ENCODE data around the gene TSPAN18. TPM values are rescaled to one million over a fixed set of nuclear protein-coding genes. Genes with fewer than 3 reads are reported as not detected.

The TSPAN18 gene
- total RNA-seq, 1 donor from 2014 or later, result 12.8 TPM

DNA sequence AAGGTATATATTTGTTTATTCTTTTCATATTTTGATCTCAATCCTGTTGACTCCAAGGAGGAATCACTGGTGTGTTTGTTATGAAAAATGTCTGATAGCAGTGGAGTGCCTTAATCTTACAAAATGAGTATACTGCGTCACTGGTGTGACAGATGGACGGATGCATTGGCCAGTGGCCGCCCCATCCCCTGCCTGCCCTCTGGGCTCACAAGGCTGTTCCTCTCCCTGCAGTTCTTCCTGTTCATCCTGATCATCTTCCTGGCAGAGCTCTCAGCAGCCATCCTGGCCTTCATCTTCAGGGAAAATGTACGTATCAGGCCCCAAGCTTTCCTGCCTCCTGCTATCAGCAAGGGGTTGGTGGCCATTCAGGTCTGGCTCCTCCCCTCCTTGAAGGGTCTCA, 191.0 kb downstream of the TSPAN18 start:
- no peak overlapping the region for H3K27ac ChIP-seq
- H3K27me3 ChIP-seq, result no peaks in the 10 kb centered on the region
- no peaks in the 10 kb centered on the region for H3K4me1 ChIP-seq
- H3K4me3 ChIP-seq, result no peak overlapping the region
- intact Hi-C loops (cut with DNase I), result no loop called here
- no peak for TF ChIP-seq POLR2A (IDR thresholded peaks at IDR 0.05)
- TF ChIP-seq POLR2AphosphoS5 (IDR thresholded peaks at IDR 0.05; ENCODE audit: insufficient read depth in 1 of 2, low read depth in 1 of 2), result no peak
- TF ChIP-seq, protein P1, sequence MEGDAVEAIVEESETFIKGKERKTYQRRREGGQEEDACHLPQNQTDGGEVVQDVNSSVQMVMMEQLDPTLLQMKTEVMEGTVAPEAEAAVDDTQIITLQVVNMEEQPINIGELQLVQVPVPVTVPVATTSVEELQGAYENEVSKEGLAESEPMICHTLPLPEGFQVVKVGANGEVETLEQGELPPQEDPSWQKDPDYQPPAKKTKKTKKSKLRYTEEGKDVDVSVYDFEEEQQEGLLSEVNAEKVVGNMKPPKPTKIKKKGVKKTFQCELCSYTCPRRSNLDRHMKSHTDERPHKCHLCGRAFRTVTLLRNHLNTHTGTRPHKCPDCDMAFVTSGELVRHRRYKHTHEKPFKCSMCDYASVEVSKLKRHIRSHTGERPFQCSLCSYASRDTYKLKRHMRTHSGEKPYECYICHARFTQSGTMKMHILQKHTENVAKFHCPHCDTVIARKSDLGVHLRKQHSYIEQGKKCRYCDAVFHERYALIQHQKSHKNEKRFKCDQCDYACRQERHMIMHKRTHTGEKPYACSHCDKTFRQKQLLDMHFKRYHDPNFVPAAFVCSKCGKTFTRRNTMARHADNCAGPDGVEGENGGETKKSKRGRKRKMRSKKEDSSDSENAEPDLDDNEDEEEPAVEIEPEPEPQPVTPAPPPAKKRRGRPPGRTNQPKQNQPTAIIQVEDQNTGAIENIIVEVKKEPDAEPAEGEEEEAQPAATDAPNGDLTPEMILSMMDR (IDR thresholded peaks at IDR 0.05), result no peak
- H3K9me3 ChIP-seq, result no peaks in the 10 kb centered on the region
- H3K36me3 ChIP-seq, result no peaks in the 10 kb centered on the region
- no peak for DNase-seq (ENCODE audit: extremely low spot score in 2 of 2)

DNA sequence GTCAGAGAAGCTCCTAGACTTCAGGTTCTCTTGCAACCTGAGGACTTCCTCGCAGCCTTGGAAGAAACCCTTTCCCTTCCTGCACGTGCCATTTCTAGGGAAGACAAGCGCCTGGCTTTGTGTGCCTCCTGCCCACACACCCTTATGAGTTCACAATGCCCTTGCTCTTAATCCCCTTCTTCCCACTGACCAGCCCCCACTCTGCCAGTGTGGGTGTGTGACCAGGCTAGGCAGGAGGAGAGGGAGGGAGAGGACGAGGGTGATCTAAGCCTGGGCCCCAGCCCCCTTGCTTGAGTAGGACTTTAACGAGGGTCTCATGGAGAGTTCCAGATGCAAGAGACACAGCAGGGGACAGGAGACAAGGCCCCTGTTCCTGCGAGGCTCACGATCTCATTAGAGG, 193.7 kb downstream of the TSPAN18 start:
- no peak overlapping the region for H3K4me3 ChIP-seq
- no peaks in the 10 kb centered on the region for H3K9me3 ChIP-seq
- TF ChIP-seq, protein P1 (IDR thresholded peaks at IDR 0.05), result no peak
- no peaks in the 10 kb centered on the region for H3K4me1 ChIP-seq
- no peaks in the 10 kb centered on the region for H3K36me3 ChIP-seq
- H3K27ac ChIP-seq, result no peak overlapping the region
- intact Hi-C loops (cut with DNase I), result loop anchor here (5.0 kb wide), 1 partner anchor 1822 kb away; no protein-coding TSS in a partner anchor
- no peaks in the 10 kb centered on the region for H3K27me3 ChIP-seq
- DNase-seq (ENCODE audit: extremely low spot score in 2 of 2), result no peak

DNA sequence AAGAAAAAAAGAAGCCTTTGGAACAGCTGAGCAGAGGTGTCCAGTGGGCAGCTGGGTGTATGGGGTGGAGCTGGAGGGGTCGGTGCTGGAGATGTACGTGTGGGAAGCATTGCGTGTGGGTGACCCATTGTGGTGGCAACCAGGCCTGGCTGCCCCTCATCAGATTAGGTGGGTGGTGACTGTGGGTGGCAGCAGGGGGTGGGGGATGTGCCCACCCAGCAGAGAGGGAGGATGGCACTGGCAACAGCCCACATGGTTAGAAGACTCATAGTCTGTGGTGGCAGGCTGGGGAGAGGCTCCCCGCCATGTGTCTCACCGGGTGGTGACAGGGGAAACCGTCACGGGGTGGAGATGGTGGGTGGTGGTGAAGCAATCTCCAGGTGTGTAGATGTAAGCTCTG, 196.4 kb downstream of the TSPAN18 start:
- Histone ChIP-seq H3K4me1 (no peaks in the 10 kb centered on the region), H3K27me3 (no peaks in the 10 kb centered on the region), H3K4me3 (no peak overlapping the region), H3K36me3 (no peaks in the 10 kb centered on the region), H3K9me3 (no peaks in the 10 kb centered on the region), H3K27ac (no peak overlapping the region)
- no peak for TF ChIP-seq POLR2A (IDR thresholded peaks at IDR 0.05)
- no peak for TF ChIP-seq POLR2AphosphoS5 (IDR thresholded peaks at IDR 0.05; ENCODE audit: insufficient read depth in 1 of 2, low read depth in 1 of 2)
- DNase-seq (ENCODE audit: extremely low spot score in 2 of 2), result no peak
- intact Hi-C loops (cut with DNase I), result loop anchor here (5.0 kb wide), 1 partner anchor 1819 kb away; no protein-coding TSS in a partner anchor

DNA sequence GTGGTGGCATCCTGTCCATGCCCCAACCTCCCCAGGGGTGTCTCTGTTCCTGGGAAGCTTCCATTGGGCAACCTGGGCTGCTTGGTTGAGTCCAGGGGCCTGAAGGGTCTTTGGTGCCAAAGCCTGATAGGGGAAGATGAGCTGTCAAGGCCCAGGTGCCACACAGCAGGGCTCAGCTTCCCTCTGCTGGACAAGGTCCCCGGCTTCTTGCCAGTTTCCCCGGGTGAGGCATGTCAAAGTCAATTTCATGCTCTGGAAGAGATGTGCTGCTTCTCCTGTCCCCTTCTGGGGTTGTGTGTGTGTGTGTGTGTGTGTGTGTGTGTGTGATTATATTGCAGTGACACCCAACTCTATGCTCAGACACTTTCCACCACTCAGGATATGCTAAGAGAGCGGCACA, 197.0 kb downstream of the TSPAN18 start:
- Histone ChIP-seq H3K36me3 (no peaks in the 10 kb centered on the region), H3K9me3 (no peaks in the 10 kb centered on the region), H3K27me3 (no peaks in the 10 kb centered on the region), H3K4me3 (no peak overlapping the region), H3K4me1 (no peaks in the 10 kb centered on the region), H3K27ac (no peak overlapping the region)
- intact Hi-C loops (cut with DNase I), result loop anchor here (5.0 kb wide), 1 partner anchor 1818 kb away; no protein-coding TSS in a partner anchor
- TF ChIP-seq POLR2AphosphoS5 (IDR thresholded peaks at IDR 0.05; ENCODE audit: insufficient read depth in 1 of 2, low read depth in 1 of 2) (no peak), POLR2A (IDR thresholded peaks at IDR 0.05) (no peak)
- TF ChIP-seq, protein P1 (IDR thresholded peaks at IDR 0.05), result no peak
- DNase-seq (ENCODE audit: extremely low spot score in 2 of 2), result no peak

GRCh38 chr11:44926036-44926435, 199.3 kb downstream of the TSPAN18 start:
- Histone ChIP-seq H3K4me1 (no peaks in the 10 kb centered on the region), H3K27ac (no peak overlapping the region), H3K27me3 (no peaks in the 10 kb centered on the region), H3K4me3 (no peak overlapping the region), H3K36me3 (no peaks in the 10 kb centered on the region), H3K9me3 (no peaks in the 10 kb centered on the region)
- no peak for DNase-seq (ENCODE audit: extremely low spot score in 2 of 2)
- TF ChIP-seq, protein P1 (IDR thresholded peaks at IDR 0.05), result no peak
- TF ChIP-seq POLR2A (IDR thresholded peaks at IDR 0.05), result no peak
- TF ChIP-seq POLR2AphosphoS5 (IDR thresholded peaks at IDR 0.05; ENCODE audit: insufficient read depth in 1 of 2, low read depth in 1 of 2), result no peak
- intact Hi-C loops (cut with DNase I), result no loop called here

All from vagina (tissue), 2 donors.